PFSK-1 (cell line): Measurements from ENCODE around the gene ANKRD33B.

Experiments used
- POLR2AphosphoS5 ChIP-seq: IDR thresholded peaks from 2 replicates; pipeline ENCODE4 v1.6.1; 2012; ENCODE audit warnings: low read depth, mild to moderate bottlenecking, control low read depth, low read length, moderate library complexity
- REST ChIP-seq, 2 experiments: IDR thresholded peaks; 2 replicates each; pipeline versions ENCODE4 v1.6.1 to v1.8.0; 2011 to 2012; ENCODE audit warnings: low read depth in 2 of 2, low read length in 2 of 2, control low read depth in 1 of 2, inconsistent platforms in 1 of 2, mild to moderate bottlenecking in 1 of 2, moderate library complexity in 1 of 2; ENCODE audit not compliant: insufficient read depth in 1 of 2

- no peak for TF ChIP-seq POLR2AphosphoS5
- TF ChIP-seq REST (IDR thresholded peaks at IDR 0.05; ENCODE audit: insufficient read depth in 1 of 2, low read depth in 2 of 2, low read length in 2 of 2), result no peak
Measured at GRCh38 chr5:10628601-10629000, 64.7 kb downstream of the ANKRD33B start.
